ENCODE measurements around the gene C6orf136.

C6orf136 gene

DNA sequence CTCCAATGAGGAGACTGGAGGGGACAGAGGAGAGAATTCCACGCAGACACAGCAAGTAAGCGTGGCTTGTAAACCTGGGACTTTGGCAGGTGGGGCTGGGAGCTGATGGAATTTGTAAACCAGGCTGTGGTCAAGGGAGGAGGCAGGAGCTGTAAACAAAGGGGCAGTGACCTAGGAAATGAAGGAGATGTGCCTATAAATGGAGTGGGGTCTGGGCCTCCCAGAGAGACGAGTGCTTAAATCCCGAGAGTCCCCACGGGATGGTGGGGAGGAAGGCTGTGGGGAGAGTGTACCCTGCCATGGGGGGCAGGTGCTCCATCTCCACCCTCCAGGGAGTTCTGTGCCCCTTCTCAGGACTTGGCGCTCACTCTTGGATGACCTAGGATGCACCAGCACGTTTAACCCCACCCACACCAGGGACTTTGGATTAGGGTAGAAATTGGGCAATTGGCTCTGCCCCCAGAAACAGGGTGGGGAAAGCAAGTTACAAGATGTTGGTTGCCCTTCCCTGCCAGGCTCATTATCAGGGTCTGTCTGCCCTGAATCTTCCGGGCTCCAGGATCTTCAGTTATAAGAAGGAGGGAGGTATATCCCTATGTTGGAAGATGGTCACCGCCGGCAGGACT, 29.8 kb downstream of the C6orf136 start:
- peaks cover 7% of the 10 kb centered on the region for H3K36me3 ChIP-seq (replicated peaks; ENCODE audit: low read depth, low read length)
- H4K20me1 ChIP-seq (ENCODE audit: insufficient read depth, low read length): peaks cover 5% of the 10 kb centered on the region; the same call in 1 of the 2 replicates
- TF ChIP-seq EZH2phosphoT487 (IDR thresholded peaks at IDR 0.05; ENCODE audit: low read depth): no peak
- TF ChIP-seq, protein P1, sequence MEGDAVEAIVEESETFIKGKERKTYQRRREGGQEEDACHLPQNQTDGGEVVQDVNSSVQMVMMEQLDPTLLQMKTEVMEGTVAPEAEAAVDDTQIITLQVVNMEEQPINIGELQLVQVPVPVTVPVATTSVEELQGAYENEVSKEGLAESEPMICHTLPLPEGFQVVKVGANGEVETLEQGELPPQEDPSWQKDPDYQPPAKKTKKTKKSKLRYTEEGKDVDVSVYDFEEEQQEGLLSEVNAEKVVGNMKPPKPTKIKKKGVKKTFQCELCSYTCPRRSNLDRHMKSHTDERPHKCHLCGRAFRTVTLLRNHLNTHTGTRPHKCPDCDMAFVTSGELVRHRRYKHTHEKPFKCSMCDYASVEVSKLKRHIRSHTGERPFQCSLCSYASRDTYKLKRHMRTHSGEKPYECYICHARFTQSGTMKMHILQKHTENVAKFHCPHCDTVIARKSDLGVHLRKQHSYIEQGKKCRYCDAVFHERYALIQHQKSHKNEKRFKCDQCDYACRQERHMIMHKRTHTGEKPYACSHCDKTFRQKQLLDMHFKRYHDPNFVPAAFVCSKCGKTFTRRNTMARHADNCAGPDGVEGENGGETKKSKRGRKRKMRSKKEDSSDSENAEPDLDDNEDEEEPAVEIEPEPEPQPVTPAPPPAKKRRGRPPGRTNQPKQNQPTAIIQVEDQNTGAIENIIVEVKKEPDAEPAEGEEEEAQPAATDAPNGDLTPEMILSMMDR (IDR thresholded peaks at IDR 0.05; ENCODE audit: low read depth, low read length): no peak

DNA sequence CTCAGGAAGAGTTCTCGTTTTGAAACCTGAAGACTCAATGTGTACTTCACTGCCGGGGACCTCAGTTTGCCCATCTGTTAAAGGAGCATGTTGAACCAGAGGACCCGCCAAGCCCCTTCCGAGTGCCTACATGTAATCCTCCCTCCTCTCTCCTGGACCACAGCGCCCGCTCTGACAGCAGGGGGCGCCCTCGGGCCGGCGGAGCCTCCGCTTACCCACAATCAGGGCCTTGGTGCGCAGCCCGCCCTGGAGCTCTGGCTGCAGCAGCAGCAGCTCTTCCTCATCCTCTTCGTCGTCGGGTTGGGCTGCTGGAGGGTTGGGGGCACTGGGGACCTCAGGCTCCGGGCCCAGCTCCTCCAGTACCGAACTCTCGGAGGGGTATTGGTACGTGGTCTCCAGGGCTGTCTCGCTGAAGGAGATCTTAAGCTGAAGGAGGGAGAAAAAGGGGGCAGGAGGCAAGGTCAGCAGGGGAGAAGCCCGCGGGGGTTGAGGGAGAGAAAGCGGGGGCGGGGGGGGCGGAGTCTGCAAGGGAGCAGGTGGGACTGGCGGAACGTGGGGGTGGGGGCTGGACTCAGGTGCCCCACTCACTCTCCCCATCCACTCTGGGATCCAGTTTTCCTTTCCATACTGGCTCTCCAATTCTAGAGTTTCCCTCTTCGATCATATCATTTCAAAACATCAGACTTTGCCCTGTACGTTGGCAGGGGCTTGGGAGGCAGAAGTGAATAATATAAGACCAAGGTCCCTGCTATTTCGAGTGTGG, 32.2 kb downstream of the C6orf136 start:
- H3K9me3 ChIP-seq (ENCODE audit: insufficient read depth, low read length): no peaks in the 10 kb centered on the region
- peaks cover 10% of the 10 kb centered on the region; the same call in 1 of the 2 replicates for H4K20me1 ChIP-seq (ENCODE audit: insufficient read depth, low read length)
- H2AFZ ChIP-seq (ENCODE audit: low read depth, low read length): no peak overlapping the region
- no peaks in the 10 kb centered on the region for H3K27me3 ChIP-seq (ENCODE audit: low read depth, low read length)
- peaks cover 43% of the 10 kb centered on the region for H3K79me2 ChIP-seq (ENCODE audit: low read length)
- H3K4me1 ChIP-seq (ENCODE audit: low read length): peaks cover 29% of the 10 kb centered on the region
- peak overlapping the region; percentile 49 for H3K4me3 ChIP-seq (ENCODE audit: low read length)
- H3K9ac ChIP-seq (ENCODE audit: low read length): peak overlapping the region; percentile 16; the same call in 1 of the 2 replicates
- H3K36me3 ChIP-seq (replicated peaks; ENCODE audit: low read depth, low read length): peaks cover 10% of the 10 kb centered on the region
- no peak overlapping the region for H3K27ac ChIP-seq (ENCODE audit: low read length)
- TF ChIP-seq EZH2phosphoT487 (IDR thresholded peaks at IDR 0.05; ENCODE audit: low read depth): no peak
- TF ChIP-seq, protein P1 (IDR thresholded peaks at IDR 0.05; ENCODE audit: low read depth, low read length): peak; percentile 87
- peak overlapping the region; percentile 85 for H3K4me2 ChIP-seq (ENCODE audit: low read length)

More for the DNA sequence above, 29.8 kb downstream of the C6orf136 start:
- no peak overlapping the region for H3K4me3 ChIP-seq (ENCODE audit: low read length)
- peaks cover 17% of the 10 kb centered on the region for H3K4me1 ChIP-seq (ENCODE audit: low read length)
- no peak overlapping the region for H3K9ac ChIP-seq (ENCODE audit: low read length)
- H3K4me2 ChIP-seq (ENCODE audit: low read length): no peak overlapping the region
- no peaks in the 10 kb centered on the region for H3K9me3 ChIP-seq (ENCODE audit: insufficient read depth, low read length)
- H2AFZ ChIP-seq (ENCODE audit: low read depth, low read length): no peak overlapping the region
- H3K27me3 ChIP-seq (ENCODE audit: low read depth, low read length): no peaks in the 10 kb centered on the region
- no peak overlapping the region for H3K27ac ChIP-seq (ENCODE audit: low read length)
- H3K79me2 ChIP-seq (ENCODE audit: low read length): peaks cover 29% of the 10 kb centered on the region

DNA sequence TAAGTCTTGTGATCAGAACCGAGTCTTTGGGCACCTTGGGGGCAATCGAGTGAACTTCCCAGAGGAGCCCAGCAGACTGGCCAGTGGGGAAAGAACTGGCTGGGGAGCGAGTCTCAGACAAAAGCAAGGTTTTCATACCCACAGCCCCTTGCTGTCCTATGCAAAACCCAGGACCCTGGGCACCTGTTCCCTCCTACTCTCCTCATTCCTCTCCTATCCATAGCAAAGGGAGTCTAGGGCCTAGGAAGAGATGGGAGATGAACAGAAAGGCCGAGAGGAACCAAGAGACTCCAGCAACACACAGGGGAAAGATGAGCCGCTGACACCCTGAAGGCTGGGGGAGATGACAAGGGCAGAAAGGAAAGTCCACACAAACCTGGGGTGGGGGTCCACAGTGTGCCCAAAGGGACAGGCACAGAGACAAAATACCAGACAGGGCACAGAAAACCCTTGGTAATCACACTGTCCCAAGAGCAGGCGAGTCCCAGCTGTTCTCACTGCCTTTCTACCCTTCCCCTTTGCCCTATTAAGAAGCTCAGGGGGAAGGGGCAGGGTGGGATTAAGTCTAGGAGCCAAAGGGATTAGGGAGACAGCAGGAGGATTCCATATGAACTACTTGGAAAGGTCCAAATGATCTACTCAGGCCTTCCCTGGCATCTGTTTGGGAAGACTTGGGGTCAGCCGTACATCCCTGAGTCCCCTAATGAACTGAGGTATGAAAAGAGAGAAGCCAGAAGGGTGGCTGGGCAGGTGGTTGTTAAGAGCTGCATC, 33.0 kb downstream of the C6orf136 start:
- no peaks in the 10 kb centered on the region for H3K9me3 ChIP-seq (ENCODE audit: insufficient read depth, low read length)
- H3K36me3 ChIP-seq (replicated peaks; ENCODE audit: low read depth, low read length): peaks cover 10% of the 10 kb centered on the region
- no peak overlapping the region for H2AFZ ChIP-seq (ENCODE audit: low read depth, low read length)
- H3K27ac ChIP-seq (ENCODE audit: low read length): no peak overlapping the region
- peaks cover 51% of the 10 kb centered on the region for H3K79me2 ChIP-seq (ENCODE audit: low read length)
- H3K9ac ChIP-seq (ENCODE audit: low read length): 0 out of 2 replicates have a peak overlapping the region, but pooled peaks have one; percentile 16
- peak overlapping the region; percentile 85 for H3K4me2 ChIP-seq (ENCODE audit: low read length)
- peaks cover 10% of the 10 kb centered on the region; the same call in 1 of the 2 replicates for H4K20me1 ChIP-seq (ENCODE audit: insufficient read depth, low read length)
- peaks cover 31% of the 10 kb centered on the region for H3K4me1 ChIP-seq (ENCODE audit: low read length)
- TF ChIP-seq, protein P1 (IDR thresholded peaks at IDR 0.05; ENCODE audit: low read depth, low read length): no peak
- TF ChIP-seq EZH2phosphoT487 (IDR thresholded peaks at IDR 0.05; ENCODE audit: low read depth): no peak
- H3K4me3 ChIP-seq (ENCODE audit: low read length): peak overlapping the region; percentile 49; the same call in 1 of the 2 replicates
- H3K27me3 ChIP-seq (ENCODE audit: low read depth, low read length): no peaks in the 10 kb centered on the region

Data from OCI-LY3 (cell line).